ENCODE measurements around the gene FARS2.
"Not testable (repeated sequence)": the region's sequence is repeated elsewhere in the genome, so short reads cannot be mapped to it uniquely, and the experiment has no call there.

Gene FARS2

DNA sequence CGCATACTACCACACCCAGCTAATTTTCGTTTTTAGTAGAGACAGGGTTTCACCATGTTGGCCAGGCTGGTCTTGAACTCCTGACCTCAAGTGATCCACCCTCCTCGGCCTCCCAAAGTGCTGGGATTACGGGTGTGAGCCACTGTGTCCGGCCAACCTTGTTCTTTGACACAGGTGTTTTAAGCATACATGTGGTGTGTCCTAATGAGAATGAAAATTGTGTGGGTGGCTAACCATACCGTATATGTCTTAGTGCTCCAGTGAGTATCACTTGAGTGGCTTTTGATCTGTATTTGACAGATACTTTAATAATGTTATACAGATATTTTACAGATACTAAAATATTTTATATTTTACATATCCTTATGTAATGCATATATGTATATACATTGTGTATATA is 395.4 kb downstream of the FARS2 start:
- not testable (repeated sequence) for H3K4me3 ChIP-seq (ENCODE audit: low read length); H3K9ac ChIP-seq (ENCODE audit: low read length); H3K27me3 ChIP-seq (ENCODE audit: control insufficient read depth, insufficient read depth, low read length); H3K36me3 ChIP-seq (ENCODE audit: control insufficient read depth, low read depth, low read length); H3K9me3 ChIP-seq (ENCODE audit: control insufficient read depth, low read depth, low read length); H3K27ac ChIP-seq (ENCODE audit: low read length)
- H3K4me1 ChIP-seq (ENCODE audit: control insufficient read depth, low read depth, low read length) = peaks cover 16% of the 10 kb centered on the region

DNA sequence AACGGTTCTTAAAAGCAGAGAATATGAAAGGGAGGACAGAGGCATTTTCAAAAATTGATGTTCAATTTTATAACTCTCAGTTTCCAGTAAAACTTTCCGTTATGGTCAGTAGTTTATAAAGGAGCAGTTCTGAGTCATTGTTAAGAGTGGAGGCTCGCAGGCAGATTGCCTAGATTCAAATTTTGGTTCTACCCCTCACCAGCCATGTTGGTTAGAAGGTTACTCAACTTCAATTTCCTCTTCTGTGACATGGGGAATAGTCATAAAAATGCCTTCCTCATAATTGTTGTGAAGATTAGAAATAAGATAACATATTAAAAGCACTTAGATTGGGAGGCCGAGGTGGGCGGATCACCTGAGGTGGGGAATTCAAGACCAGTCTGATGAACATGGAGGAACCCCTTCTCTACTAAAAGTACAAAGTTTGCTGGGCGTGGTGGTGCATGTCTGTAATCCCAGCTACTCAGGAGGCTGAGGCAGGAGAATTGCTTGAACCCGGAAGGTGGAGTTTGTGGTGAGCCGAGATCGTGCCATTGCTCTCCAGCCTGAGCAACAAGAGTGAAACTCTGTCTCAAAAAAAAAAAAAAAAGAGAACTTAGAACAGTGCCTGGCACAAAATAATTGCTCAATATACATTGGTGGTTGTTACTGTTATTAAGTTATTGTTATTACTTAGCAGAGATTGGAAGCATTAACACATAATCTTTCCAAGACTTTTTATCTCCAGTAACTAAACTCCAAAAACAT is 396.5 kb downstream of the FARS2 start:
- Histone ChIP-seq H3K9ac (ENCODE audit: low read length) (no peak overlapping the region), H3K36me3 (ENCODE audit: control insufficient read depth, low read depth, low read length) (no peaks in the 10 kb centered on the region), H3K27me3 (ENCODE audit: control insufficient read depth, insufficient read depth, low read length) (no peaks in the 10 kb centered on the region), H3K27ac (ENCODE audit: low read length) (no peak overlapping the region), H3K9me3 (ENCODE audit: control insufficient read depth, low read depth, low read length) (no peaks in the 10 kb centered on the region), H3K4me1 (ENCODE audit: control insufficient read depth, low read depth, low read length) (peaks cover 16% of the 10 kb centered on the region), H3K4me3 (ENCODE audit: low read length) (no peak overlapping the region)

DNA sequence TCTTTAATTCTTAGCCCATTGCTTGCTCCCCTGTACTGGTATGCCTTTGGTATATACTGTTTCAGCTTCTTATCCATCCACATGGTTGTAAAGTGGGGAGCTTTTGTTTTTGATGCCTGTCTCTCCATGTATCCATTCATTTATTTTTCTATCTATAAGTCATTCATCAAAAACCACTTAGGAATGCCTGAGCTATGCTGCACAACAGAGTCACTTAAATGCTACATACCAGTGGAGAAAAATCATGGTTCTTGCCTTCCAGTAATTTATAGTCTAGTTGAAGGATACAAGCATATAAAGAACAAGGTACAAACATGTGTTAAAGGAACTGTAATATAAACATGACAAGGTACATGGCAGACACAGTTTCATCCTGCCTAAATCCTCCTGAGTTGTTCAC is 398.2 kb downstream of the FARS2 start:
- Histone ChIP-seq H3K27ac (ENCODE audit: low read length) (no peak overlapping the region), H3K4me3 (ENCODE audit: low read length) (no peak overlapping the region)

DNA sequence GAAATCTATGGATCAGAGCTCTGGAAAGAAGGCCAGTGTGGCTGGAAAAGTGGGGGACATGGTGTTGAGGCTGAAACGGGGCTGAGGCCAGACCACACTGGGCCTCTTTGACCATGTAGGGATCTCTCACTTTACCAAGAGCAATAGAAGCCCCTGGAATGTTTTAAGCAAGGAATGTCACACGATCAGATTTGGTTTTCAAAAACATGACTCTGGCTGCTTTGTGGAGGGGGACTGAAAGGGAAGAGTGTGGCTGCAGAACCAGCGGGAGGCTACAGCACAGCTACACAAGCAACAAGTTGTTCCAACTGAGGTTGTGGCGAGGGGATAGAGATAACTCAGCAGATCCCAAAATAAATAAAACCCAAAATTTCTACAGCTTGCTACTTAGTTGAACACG is 399.5 kb downstream of the FARS2 start:
- peaks cover 16% of the 10 kb centered on the region for H3K4me1 ChIP-seq (ENCODE audit: control insufficient read depth, low read depth, low read length)
- H3K27me3 ChIP-seq (ENCODE audit: control insufficient read depth, insufficient read depth, low read length) = no peaks in the 10 kb centered on the region
- no peak overlapping the region for H3K4me3 ChIP-seq (ENCODE audit: low read length)
- H3K36me3 ChIP-seq (ENCODE audit: control insufficient read depth, low read depth, low read length) = no peaks in the 10 kb centered on the region
- no peak overlapping the region for H3K9ac ChIP-seq (ENCODE audit: low read length)
- no peaks in the 10 kb centered on the region for H3K9me3 ChIP-seq (ENCODE audit: control insufficient read depth, low read depth, low read length)
- no peak overlapping the region for H3K27ac ChIP-seq (ENCODE audit: low read length)

More for the DNA sequence above, 398.2 kb downstream of the FARS2 start:
- H3K27me3 ChIP-seq (ENCODE audit: control insufficient read depth, insufficient read depth, low read length) = no peaks in the 10 kb centered on the region
- H3K36me3 ChIP-seq (ENCODE audit: control insufficient read depth, low read depth, low read length) = no peaks in the 10 kb centered on the region
- H3K4me1 ChIP-seq (ENCODE audit: control insufficient read depth, low read depth, low read length) = peaks cover 16% of the 10 kb centered on the region
- no peaks in the 10 kb centered on the region for H3K9me3 ChIP-seq (ENCODE audit: control insufficient read depth, low read depth, low read length)
- H3K9ac ChIP-seq (ENCODE audit: low read length) = no peak overlapping the region

DNA sequence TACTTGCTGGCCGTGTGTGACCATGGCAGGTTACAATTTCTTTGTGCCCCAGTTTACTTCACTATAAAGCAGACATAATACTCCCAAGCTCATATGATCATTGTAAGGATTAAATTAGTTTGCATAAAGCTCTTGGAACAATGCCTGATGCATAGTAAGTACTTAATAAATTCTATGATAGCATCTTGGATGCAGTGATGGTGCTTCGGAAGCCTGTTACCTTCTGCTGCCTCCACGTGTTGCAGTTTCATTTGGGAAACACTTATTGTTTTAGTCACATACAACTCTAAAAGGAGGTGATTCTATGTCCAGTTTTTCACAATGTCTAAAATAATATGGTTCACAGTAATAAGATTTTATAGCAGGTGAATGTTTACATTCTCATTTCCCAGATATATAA is 401.5 kb downstream of the FARS2 start:
- Histone ChIP-seq H3K4me3 (ENCODE audit: low read length) (no peak overlapping the region), H3K4me1 (ENCODE audit: control insufficient read depth, low read depth, low read length) (peaks cover 16% of the 10 kb centered on the region), H3K9ac (ENCODE audit: low read length) (no peak overlapping the region), H3K36me3 (ENCODE audit: control insufficient read depth, low read depth, low read length) (no peaks in the 10 kb centered on the region), H3K27ac (ENCODE audit: low read length) (no peak overlapping the region), H3K27me3 (ENCODE audit: control insufficient read depth, insufficient read depth, low read length) (no peaks in the 10 kb centered on the region), H3K9me3 (ENCODE audit: control insufficient read depth, low read depth, low read length) (no peaks in the 10 kb centered on the region)

DNA sequence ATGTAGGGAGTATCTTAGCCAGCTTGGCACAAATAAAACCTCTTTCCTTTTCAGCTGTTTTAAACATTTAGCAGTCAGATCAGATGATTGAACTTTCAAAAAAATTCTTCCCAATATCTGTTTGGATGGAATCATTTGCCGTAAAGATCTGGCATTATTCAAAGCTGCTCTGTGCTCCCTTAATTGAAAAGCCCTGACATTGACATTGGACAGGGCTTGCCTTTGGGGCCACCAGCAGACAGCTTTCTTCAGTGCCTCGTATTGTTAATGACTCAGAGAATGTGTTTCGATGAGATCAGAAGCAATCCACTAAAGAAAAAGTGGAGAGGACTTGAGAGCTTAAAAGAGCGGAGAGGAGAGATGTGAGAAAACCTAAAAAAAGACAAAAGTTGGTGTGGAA is 401.9 kb downstream of the FARS2 start:
- Histone ChIP-seq H3K36me3 (ENCODE audit: control insufficient read depth, low read depth, low read length) (no peaks in the 10 kb centered on the region), H3K4me3 (ENCODE audit: low read length) (no peak overlapping the region), H3K27ac (ENCODE audit: low read length) (no peak overlapping the region), H3K27me3 (ENCODE audit: control insufficient read depth, insufficient read depth, low read length) (no peaks in the 10 kb centered on the region), H3K9me3 (ENCODE audit: control insufficient read depth, low read depth, low read length) (no peaks in the 10 kb centered on the region), H3K4me1 (ENCODE audit: control insufficient read depth, low read depth, low read length) (peaks cover 16% of the 10 kb centered on the region), H3K9ac (ENCODE audit: low read length) (no peak overlapping the region)

DNA sequence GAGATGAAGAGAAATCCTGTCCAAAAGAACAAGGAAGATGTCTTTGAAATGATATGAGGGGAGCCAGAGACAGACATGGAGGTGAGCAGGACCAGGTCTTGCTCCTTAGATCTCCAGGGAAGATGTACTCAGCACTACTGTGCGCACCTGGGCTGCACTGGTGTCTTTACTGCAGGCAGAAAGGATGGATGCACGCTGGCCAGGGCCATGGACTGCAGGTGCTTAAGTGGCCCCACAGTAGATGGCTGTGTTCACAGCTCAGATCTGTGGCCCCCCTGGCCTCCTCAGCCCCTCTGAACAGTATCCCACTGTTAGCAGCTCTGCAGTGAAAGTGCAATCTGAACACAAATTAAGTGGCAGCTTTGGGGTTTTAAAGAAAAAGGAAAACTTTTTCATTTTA is 402.4 kb downstream of the FARS2 start:
- Histone ChIP-seq H3K9me3 (ENCODE audit: control insufficient read depth, low read depth, low read length) (no peaks in the 10 kb centered on the region), H3K27me3 (ENCODE audit: control insufficient read depth, insufficient read depth, low read length) (no peaks in the 10 kb centered on the region), H3K36me3 (ENCODE audit: control insufficient read depth, low read depth, low read length) (no peaks in the 10 kb centered on the region), H3K9ac (ENCODE audit: low read length) (no peak overlapping the region), H3K27ac (ENCODE audit: low read length) (no peak overlapping the region), H3K4me3 (ENCODE audit: low read length) (no peak overlapping the region), H3K4me1 (ENCODE audit: control insufficient read depth, low read depth, low read length) (peaks cover 16% of the 10 kb centered on the region)

DNA sequence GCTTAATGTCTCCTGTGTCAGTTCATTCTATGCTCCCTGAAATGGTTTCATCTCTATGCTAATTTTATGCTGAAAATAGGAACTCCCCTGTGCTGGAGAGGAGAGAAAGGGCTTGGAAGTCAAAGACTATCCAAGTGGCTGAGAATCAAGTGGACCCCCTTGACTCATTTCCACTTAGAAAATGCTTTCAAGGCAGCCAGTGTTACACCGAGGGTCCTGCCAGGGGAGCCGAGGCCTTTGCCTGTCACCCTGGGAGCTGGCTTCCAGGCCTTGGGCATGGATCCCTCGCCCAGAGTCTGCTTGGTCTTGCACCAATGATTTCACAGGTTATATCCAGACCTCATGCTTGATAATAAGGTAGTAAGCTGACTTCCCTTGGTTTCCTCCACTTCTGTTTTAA is 402.8 kb downstream of the FARS2 start:
- Histone ChIP-seq H3K9ac (ENCODE audit: low read length) (no peak overlapping the region), H3K36me3 (ENCODE audit: control insufficient read depth, low read depth, low read length) (no peaks in the 10 kb centered on the region), H3K9me3 (ENCODE audit: control insufficient read depth, low read depth, low read length) (no peaks in the 10 kb centered on the region), H3K27me3 (ENCODE audit: control insufficient read depth, insufficient read depth, low read length) (no peaks in the 10 kb centered on the region), H3K4me3 (ENCODE audit: low read length) (no peak overlapping the region), H3K27ac (ENCODE audit: low read length) (no peak overlapping the region), H3K4me1 (ENCODE audit: control insufficient read depth, low read depth, low read length) (peaks cover 16% of the 10 kb centered on the region)

DNA sequence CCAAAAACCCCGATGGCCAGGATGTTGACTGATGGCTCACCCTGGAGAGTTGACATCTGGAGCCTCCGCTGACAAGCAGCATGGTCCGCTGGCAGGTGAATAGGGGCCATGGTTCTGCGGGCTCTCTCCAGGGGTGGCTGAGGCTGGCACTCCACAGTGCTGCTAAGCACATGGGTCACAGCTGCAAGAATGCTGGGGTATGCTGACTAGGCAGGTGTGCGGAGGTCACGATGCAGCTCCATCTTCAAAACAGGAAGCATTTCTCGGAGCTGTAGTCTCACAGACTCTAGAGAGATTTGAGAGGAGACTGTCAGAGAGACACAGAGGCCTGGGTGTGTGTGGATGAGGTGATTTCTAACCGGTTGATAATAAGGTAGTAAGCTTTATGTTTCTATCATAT is 403.9 kb downstream of the FARS2 start:
- Histone ChIP-seq H3K27ac (ENCODE audit: low read length) (no peak overlapping the region), H3K27me3 (ENCODE audit: control insufficient read depth, insufficient read depth, low read length) (no peaks in the 10 kb centered on the region), H3K36me3 (ENCODE audit: control insufficient read depth, low read depth, low read length) (no peaks in the 10 kb centered on the region), H3K4me3 (ENCODE audit: low read length) (no peak overlapping the region), H3K9ac (ENCODE audit: low read length) (no peak overlapping the region), H3K4me1 (ENCODE audit: control insufficient read depth, low read depth, low read length) (peaks cover 6% of the 10 kb centered on the region), H3K9me3 (ENCODE audit: control insufficient read depth, low read depth, low read length) (no peaks in the 10 kb centered on the region)

DNA sequence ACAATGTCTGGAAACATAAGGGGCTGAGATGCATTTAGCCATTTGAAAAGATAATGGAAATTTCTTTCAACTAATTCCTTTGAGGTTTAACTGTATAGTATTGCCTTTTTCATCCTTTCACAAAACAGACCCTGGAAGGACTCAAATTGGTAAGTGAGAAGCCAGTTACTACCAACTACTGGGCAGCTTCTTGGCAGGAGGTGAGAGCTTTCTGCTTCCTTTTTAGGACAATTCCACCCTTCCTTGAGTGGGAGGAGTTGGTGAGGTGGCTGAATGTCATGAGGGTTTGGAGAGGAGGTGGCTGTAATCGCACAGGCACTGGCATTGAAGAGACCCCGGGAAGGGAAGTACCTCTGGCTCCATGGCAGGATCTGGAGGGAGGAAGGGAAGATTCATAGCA is 404.4 kb downstream of the FARS2 start:
- H3K9ac ChIP-seq (ENCODE audit: low read length) = no peak overlapping the region
- no peak overlapping the region for H3K27ac ChIP-seq (ENCODE audit: low read length)
- peaks cover 3% of the 10 kb centered on the region for H3K4me1 ChIP-seq (ENCODE audit: control insufficient read depth, low read depth, low read length)
- H3K9me3 ChIP-seq (ENCODE audit: control insufficient read depth, low read depth, low read length) = no peaks in the 10 kb centered on the region
- no peaks in the 10 kb centered on the region for H3K36me3 ChIP-seq (ENCODE audit: control insufficient read depth, low read depth, low read length)
- no peak overlapping the region for H3K4me3 ChIP-seq (ENCODE audit: low read length)
- no peaks in the 10 kb centered on the region for H3K27me3 ChIP-seq (ENCODE audit: control insufficient read depth, insufficient read depth, low read length)

DNA sequence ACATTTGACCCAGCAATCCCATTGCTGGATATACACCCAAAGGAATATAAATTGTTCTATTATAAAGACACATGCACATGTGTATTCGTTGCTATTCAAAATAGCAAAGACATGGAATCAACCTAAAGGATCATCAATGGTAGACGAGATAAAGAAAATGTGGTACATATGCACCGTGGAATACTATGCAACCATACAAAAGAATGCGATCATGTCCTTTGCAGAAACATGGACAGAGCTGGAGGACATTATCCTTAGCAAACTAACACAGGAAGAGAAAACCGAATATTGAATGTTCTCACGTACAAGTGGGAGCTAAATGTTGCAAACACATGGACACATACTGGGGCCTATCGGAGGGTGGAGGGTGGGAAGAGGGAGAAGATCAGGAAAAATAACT is 405.4 kb downstream of the FARS2 start:
- Histone ChIP-seq H3K27ac (ENCODE audit: low read length) (no peak overlapping the region), H3K27me3 (ENCODE audit: control insufficient read depth, insufficient read depth, low read length) (no peaks in the 10 kb centered on the region), H3K4me3 (ENCODE audit: low read length) (no peak overlapping the region), H3K9ac (ENCODE audit: low read length) (no peak overlapping the region), H3K36me3 (ENCODE audit: control insufficient read depth, low read depth, low read length) (no peaks in the 10 kb centered on the region), H3K9me3 (ENCODE audit: control insufficient read depth, low read depth, low read length) (no peaks in the 10 kb centered on the region), H3K4me1 (ENCODE audit: control insufficient read depth, low read depth, low read length) (peaks cover under 1% of the 10 kb centered on the region)

DNA sequence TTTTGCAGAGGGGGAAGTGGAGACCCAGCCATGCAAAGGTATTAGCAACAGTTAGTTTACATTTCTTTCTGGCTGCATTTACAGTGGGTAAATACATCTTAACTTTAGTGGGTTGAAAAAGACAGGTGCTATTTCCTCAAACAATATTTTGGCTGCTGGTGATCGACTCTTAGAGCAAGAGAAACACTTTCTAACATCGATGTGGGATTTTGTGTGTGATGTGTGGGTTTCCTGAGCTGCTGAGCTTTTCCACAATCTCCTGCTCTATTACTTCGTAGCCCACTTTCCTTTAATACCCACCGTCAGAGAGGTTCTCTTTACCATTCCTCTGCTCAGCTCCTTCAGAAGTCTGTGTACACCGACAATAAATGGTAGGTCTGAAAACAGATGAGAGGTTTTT is 406.4 kb downstream of the FARS2 start:
- Histone ChIP-seq H3K27ac (ENCODE audit: low read length) (no peak overlapping the region), H3K36me3 (ENCODE audit: control insufficient read depth, low read depth, low read length) (no peaks in the 10 kb centered on the region), H3K4me3 (ENCODE audit: low read length) (no peak overlapping the region), H3K4me1 (ENCODE audit: control insufficient read depth, low read depth, low read length) (peaks cover 11% of the 10 kb centered on the region), H3K9ac (ENCODE audit: low read length) (no peak overlapping the region), H3K9me3 (ENCODE audit: control insufficient read depth, low read depth, low read length) (no peaks in the 10 kb centered on the region), H3K27me3 (ENCODE audit: control insufficient read depth, insufficient read depth, low read length) (no peaks in the 10 kb centered on the region)
